Left forelimb (tissue), 1 donor: ENCODE data around the gene LMAN2L.

Source experiments
- DNase-seq: peaks from one replicate; pipeline ENCODE4 v3.0.0-alpha.2; 2018; ENCODE audit warnings: low spot score

LMAN2L gene

DNA sequence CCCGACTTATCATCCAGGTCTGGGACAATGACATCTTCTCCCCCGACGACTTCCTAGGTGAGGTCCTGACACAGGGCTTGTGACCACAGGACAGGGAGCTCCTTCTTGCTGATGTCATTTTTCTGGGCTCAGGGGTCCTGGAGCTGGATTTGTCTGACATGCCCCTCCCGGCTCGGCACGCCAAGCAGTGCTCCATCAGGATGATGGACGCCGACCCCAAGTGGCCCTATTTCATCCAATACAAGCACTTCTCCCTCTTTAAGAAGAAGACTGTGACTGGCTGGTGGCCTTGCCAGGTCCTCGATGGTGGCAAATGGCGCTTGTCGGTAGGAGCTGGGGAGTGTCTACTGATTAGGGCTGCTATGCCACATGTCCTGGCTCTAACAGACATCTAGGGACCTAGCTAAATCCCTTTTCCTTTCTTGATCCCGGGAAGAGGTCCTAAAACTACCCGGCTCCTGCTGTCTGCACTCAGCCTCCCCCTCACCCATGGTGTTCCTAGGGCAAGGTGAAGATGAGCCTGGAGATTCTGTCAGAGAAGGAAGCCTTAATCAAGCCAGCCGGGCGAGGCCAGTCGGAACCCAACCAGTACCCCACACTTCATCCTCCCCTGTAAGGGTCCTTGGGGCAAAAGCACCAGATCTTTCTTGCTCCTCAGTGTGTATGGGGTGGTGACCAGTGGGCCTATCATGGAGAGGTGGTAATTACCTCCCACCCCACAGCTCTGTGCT, 36.7 kb downstream of the LMAN2L start:
- DNase-seq: no peak

DNA sequence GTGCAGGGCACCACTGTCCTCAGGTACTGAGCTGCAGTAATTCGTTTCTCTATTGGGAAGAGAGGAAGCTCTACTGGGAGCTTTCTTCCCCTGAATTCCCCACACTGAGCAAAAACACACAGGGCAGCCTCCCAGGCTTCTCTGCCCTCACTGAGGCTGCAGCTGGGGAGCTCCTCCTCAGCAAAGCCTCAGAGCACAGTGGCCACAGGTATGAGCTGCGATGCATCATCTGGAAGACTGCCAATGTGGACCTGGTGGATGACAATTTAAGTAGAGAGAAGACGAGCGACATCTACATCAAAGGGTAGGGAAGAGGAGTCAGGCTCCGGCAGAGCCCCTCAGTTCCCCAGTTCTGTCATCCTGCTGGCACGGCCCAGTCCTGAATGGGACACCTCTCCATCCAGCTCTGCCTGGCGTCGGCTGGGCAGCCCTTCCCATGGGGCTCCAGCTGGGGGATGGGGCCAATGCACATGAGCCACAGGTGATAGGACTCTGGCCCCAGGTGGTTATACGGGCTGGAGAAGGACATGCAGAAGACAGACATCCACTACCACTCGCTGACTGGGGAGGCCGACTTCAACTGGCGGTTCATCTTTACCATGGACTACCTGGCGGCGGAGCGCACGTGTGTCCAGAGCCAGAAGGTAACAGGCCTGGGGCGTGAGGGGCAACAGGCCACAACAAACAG, 37.6 kb downstream of the LMAN2L start:
- no peak for DNase-seq

DNA sequence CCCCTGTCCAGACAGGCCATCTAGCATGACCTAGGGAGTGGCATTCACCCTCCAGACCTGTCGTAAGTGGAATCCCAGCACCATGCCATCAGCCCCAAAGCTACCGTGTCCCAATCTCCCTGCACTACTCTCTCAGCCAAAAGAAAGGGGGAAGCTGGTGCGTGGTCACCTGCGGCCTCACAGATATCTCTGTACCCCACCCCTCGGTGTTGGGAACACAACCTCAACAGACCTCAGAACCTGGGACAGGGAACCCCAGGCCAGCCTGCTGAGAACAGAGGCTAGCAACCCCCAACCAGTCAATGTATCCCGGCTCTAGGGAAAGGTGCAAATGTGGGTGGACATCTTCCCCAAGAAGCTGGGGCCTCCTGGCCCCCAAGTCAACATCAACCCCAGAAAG, 38.2 kb downstream of the LMAN2L start:
- DNase-seq: no peak

DNA sequence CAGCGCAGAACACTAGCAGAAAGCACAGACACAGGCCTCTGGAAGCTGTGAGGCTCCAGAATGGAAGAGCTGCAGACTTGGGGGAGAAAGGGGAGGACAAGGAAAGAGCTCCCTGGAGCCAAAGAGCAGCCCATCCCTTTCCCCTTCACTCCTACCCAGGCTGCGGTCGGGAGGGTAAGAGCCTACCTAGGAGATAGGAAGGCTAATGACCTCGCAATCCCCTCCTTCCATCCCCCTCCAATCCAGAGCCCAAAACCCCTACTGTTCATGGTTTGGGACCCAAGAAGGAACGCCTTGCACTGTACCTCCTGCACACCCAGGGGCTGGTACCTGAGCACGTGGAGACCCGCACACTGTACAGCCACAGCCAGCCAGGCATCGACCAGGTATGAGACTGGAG, 39.8 kb downstream of the LMAN2L start:
- no peak for DNase-seq

DNA sequence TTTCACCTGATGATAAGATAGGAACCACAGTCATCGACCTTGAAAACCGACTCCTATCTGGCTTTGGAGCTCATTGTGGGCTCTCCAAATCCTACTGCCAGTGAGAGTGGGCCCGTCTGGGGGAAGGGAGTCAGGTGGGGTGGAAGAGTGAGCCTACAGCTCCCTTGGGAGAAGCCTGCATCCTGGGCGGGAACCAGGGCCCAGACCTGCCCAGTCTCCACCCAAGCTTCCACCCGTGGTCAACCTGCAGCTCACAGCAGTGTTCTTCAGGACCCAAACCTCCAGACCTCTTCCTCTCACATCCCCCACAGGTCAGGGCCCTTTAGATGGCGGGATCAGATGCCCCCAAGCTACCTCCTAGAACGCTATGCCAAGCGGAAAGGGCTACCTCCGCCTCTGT, 40.2 kb downstream of the LMAN2L start:
- peak; percentile 52 for DNase-seq

DNA sequence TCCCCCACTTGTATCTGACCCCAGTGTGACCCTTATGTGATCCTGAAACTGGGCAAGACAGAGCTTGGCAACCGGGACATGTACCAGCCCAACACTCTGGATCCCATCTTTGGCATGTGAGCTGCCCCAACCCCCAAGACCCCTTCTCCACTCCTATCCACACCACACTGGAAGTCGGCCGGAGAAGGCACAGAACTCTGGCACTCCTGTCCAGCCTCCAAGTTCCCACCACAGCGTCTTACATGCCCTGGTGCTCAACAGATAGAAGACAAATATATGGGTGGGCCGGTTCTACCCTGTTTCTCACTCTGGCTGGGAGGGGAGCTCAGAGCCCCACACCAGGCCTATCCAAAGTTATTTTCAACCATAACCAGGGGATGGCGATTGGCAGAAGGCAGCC, 40.8 kb downstream of the LMAN2L start:
- DNase-seq: no peak

DNA sequence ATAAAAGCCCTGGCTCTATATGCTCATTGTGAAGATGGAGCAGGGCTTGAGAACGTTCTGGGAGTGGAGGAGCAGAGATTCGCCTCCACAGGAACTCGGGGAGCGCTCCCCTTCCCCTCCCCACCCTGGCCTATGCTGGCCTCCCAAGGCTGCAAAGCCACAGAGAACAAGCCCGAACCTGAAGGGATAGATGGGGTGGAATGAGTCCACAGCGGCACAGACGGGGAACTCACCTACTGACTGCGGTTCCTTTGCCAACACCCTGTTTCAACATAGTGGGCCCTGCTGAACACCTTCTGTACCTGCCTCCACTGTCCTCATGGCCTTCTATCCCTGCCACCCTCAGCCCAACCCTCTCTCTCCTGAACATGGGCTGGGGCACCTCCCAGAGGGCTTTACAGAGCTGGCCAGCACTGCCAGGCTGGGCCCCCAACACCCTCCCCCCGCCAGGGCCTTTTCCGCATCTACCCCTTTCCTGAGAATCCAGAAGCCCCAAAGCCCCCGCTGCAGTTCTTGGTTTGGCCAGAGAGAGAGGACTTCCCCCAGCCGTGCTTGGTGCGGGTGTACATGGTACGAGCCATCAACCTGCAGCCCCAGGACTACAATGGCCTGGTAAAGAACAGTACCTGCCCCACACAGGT, 41.5 kb downstream of the LMAN2L start:
- no peak for DNase-seq

DNA sequence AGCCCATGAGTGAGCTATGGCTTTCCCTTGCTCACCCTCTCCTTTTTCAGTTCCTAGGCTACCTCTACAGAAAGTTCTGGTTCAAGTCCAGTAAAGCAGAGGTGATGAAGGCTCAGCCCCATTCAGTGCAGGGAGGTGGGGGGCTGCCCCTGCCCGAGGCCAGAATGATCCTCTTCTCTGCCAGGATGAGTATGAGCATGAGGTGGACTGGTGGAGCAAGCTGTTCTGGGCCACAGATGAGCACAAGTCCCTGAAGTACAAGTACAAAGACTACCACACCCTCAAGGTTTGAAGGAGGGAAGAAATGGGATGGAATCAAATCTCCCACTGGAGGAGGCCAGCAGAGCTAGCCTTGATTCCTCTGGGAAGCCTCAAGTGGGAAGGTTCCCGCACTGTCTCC, 42.4 kb downstream of the LMAN2L start:
- DNase-seq: no peak

DNA sequence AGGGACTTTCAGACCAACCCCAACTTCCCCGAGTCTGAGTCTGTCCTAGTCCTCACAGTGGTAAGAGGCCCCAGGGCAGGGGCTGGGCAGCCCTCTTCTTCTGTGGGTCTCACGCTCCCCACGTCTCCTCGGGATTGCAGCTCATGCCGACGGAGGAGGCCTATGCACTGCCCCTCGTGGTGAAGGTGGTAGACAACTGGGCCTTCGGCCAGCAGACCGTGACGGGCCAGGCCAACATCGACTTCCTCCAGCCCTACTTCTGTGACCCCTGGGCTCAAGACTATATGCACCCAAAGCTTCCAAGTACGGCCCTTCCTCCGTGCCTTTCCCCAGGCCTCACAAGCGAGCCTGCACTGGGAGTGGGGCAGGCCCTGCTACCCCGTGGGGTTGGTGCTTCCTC, 44.3 kb downstream of the LMAN2L start:
- DNase-seq: no peak

DNA sequence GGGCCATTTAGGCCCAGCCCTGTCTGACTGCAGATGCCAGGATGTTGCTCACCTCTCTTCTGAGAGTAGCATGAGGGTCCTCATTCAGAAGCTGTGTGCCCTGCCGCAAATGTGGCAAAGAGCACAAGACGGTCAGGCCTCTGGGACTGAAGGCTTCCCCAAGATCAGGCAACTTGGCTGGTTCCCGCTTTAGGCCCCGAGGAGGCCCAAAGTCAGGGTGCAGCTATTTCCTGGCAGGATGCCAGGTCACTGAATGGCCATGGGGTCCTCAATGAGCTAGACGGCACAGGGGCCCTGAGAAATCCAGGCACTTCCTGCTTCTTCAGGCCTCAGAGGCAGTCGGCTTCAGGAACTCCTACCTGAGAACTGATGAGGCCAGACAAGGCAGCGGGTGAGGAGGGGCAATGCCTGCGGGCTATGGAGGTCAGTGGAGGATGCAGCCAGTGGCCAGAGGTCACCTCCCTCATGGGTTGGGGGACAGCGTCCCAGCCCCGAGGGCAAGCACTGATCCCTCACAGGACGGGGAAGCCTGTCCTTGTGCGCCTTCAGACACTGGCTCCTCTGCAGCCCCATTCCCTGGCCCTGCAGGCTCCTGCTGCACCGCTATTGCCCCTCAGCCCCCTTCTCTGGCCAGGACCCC, 44.9 kb downstream of the LMAN2L start:
- no peak for DNase-seq

DNA sequence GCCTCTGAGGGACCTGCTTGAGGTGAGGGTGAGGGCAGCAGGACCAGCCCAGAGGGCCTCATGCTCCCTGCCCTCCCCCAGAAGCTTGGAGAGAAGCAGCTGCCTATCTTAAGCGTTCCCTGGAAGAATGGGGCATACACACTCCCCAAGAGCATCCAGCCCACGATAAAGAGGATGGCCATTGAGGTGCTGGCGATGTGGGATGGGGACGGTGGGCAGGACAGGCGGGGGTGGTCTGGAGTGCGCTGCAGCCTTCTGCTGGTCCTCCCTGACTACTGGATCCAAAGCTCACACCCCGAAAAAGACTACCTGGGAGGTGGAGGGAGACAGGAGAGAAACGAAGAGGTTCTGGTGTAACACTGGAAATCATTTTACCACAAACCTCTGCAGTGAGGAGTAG, 45.6 kb downstream of the LMAN2L start:
- no peak for DNase-seq

DNA sequence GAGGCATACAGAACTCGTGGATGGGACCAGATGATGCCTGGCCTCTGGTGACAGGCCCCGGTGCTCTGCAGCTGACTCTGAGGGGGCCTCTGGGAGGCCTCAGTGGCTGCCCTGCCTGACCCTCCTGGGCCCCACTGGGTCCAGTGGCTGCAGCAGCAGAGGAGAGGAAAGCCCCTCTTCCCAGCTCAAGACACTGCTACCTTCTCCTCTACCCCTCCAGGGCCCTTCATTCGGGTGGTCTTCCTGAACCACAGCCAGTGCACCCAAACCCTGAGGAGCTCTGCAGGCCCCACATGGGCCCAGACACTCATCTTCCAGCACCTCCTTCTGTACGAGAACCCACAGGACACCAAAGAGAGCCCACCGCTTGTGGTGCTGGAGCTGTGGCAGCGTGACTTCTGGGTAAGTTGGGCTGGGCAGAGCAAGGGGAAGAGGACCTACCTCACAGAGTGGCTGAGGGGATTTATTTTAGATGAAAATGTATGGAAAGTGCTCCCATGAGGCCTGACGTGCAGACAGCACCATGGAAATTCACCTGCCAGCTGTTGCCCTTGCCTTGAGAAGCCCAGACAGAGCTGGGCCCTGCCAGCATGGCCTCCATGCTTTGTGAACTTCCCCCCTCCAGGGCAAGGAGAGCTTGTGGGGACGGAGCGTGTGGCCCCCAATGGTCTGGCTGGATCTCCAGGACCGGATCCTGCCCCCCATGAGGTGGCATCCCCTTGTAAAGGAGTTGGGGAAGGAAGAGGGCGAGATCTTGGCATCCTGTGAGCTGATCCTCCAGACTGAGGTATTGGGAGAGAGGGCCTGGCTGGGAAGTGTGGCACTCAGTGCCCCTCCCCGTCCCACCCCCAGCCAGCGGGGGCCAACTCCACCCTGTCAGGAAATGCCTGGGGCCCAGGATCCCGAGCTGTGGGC, 46.3 kb downstream of the LMAN2L start:
- no peak for DNase-seq

DNA sequence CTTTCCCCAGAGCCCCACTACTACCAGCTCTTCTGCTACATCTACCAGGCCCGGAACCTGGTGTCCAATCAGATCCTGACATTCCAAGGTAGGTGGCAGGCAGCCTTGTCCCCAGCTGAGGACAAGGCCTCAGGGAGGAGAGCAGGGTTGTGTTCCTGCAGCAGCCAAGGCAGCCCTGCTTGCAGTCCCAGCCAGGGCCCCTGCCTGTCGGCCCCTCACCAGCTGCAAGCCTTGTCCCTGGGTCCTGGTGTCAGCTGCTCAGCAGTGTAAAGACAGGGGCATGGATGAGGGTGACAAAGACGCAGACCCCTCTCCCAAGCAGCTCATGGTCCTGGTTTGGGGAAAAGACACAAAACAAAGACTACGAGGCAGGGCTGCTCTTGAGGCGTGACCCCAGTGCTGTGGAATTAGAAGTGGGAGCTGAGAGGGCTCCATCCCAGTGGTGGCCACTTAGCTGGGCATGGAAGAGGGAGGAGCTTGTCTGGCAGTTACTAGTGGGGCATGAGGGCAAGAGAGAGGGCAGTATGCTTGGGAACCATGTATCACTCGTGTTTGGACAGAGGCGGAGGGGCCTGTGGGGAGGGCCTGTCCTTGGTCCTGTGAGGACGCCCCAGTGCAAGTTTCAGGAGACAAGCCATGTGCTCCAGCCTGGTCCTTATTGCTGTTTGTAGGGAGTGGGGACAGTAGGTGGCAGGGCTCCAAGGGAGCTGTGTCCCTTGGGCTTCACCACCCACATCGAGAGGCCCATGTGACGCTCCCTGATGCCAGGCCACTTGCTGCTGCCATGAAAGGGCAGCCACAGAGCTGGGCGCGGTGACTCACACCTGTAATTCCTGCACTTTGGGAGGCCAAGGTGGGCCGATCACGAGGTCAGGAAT, 47.5 kb downstream of the LMAN2L start:
- no peak for DNase-seq

DNA sequence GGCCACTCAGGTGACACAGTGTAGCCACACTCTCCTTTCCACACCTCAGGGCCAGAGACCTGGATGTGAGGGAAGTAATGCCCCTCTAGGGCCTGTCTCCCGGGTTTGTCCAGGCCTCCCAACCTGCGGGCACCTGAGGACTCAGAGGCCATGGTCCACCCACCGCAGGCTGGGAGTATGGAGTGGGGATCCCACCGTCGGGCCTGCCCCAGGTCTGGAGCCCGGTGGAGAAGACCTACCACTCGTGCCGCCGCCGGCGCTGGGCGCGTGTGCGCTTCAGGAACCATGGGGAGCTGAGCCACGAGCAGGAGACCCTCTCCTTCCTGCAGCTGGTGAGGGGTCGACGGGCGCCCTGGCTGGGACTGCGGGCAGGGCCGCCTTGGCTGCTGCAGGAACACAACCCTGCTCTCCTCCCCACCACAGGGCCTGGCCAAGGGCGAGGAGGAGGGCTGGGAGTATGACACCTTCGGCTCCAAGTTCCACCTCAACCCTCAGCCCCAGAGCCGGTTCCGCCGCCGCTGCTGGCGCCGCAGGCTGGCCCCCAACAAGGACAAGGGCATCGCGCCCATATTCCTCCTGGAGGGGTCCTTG, 48.7 kb downstream of the LMAN2L start:
- no peak for DNase-seq

DNA sequence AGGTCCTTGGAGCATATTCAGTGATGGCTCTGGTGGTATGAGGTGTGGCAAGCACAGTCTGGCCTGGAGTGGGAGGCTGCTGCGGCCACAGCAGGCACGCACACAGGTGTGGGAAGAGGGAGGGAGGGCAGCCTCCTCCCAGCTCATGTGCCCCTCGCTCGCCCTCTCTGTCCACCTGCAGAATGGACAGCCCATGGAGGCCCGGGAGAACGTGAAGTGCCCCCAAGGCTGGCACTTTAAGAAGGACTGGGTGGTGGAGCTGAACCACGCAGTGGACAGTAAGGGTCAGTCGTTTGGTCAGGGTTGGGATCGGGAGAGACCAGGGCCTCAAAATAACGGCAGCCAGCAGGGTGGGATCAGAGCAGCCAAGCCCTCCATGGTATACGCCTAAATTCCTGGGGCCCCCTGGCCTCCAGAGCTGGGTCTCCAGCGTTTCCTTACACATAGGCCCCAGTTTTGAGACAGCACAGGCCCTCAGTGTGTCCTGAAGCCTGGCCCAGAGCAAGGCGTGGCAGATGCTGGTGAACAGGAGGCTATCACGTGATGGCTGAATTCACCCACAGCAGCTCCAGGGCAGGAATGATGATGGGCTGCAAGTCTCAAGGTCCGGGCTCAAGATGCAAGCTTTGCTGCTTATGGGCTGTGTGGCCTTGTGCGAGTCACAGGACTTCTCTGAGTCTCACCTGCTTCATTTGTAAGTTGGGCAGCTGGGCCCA, 49.4 kb downstream of the LMAN2L start:
- no peak for DNase-seq

DNA sequence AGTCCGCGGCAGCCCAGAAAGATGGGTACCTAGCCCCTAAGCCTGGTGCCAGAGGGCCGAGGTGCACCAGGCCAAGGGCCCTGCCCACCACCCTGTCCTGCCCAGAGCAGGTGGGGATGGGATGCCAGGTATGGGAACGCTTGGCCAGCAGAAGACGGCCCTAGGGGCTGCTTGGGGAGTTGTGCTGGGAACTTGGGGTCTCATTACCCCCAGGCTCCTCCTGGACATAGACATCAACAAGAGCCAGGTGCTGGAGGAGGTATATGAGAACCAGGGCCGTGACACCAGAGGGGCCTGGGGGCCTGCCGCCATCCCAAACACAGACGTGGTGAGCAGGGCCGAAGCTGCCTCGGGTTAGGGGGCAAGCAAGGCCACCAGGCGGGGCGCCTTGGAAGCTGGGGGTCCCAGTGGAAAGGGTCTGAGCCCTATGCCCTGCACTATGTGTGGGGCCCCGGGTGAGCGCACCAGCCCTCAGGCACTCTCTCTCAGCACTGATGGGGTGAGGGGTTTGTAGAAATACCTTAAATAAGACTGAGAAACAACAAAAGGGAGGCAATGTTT, 50.4 kb downstream of the LMAN2L start:
- no peak for DNase-seq

DNA sequence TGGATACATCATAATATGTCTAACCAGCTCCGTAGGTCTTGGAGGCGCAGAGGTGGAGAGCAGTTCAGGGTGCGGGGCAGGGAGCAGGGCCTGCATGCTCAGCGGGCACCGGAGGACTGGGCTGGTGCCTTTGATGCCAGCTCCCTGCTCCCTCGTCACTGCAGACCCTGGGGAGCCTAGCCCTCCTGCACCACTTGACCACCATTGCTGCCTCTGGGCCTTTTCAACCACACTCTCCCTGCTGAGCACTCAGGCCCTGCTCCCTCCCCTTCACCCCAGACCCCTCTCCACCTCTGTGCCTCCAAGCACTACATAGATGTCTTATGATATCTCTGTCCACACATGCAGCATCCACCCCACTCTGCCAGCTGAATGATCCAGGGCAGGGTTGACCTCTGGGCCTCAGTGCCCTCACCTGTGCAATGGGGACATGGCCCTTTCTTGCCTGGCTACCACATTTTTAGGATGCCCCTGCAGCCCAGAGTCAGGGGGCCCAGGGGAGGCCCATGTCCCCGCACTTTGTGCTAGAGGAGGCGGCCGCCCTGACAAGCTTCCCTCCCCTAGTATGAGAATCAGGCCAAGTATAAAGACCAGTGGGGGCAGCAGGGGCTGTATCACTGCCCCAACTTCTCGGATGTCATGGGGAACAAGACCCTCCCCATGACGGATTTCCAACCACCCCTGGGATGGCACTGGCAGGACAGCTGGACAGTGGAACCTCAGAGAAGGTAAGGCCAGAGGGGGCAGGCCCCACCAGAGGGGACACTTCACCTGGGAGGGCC, 51.0 kb downstream of the LMAN2L start:
- DNase-seq: no peak
